Osteoblast (primary cell): ENCODE data around the gene NOD2. TPM values are rescaled to one million over a fixed set of nuclear protein-coding genes. Genes with fewer than 3 reads are reported as not detected.

Experiments
- DNase-seq: peaks from one replicate; pipeline ENCODE4 v3.0.0; 2011; ENCODE audit warnings: low spot score, mixed read lengths; ENCODE audit not compliant: insufficient read length; ENCODE audit errors: missing footprints
- H2AFZ ChIP-seq: 2 replicates; pipeline ENCODE4 v1.6.0; 2011; ENCODE audit warnings: mild to moderate bottlenecking, low read length
- H3K27ac ChIP-seq: 2 replicates; pipeline ENCODE4 v1.5.1; 2011; ENCODE audit warnings: mild to moderate bottlenecking, low read depth, low read length, moderate library complexity
- H3K27me3 ChIP-seq: 2 replicates; pipeline ENCODE4 v1.6.0; 2012; ENCODE audit warnings: mild to moderate bottlenecking, control low read depth, inconsistent platforms, low read length, moderate library complexity; ENCODE audit not compliant: insufficient read depth
- H3K36me3 ChIP-seq: 2 replicates; pipeline ENCODE4 v1.5.1; 2011; ENCODE audit warnings: mild to moderate bottlenecking, low read length, control low read depth, moderate library complexity; ENCODE audit not compliant: insufficient read depth
- H3K4me1 ChIP-seq: 2 replicates; pipeline ENCODE4 v1.5.1; 2011; ENCODE audit warnings: mild to moderate bottlenecking, low read length, control low read depth, moderate library complexity; ENCODE audit not compliant: insufficient read depth
- H3K4me2 ChIP-seq: 2 replicates; pipeline ENCODE4 v1.6.0; 2011; ENCODE audit warnings: mild to moderate bottlenecking, low read length; ENCODE audit not compliant: insufficient read depth
- H3K4me3 ChIP-seq: fragments of 200-600 bp; sonication (generic); 3 replicates; pipeline ENCODE4 v1.5.1; 2012; ENCODE audit warnings: mild to moderate bottlenecking, low read length, inconsistent platforms; ENCODE audit not compliant: insufficient read depth
- H3K79me2 ChIP-seq: 2 replicates; pipeline ENCODE4 v1.6.0; 2012; ENCODE audit warnings: mild to moderate bottlenecking, low read length, control low read depth, inconsistent platforms; ENCODE audit not compliant: insufficient read depth
- H3K9me3 ChIP-seq: 2 replicates; pipeline ENCODE4 v1.5.1; 2011; ENCODE audit warnings: low read depth, low read length, control low read depth
- H4K20me1 ChIP-seq: 2 replicates; pipeline ENCODE4 v1.6.0; 2012; ENCODE audit warnings: mild to moderate bottlenecking, low read length, control low read depth; ENCODE audit not compliant: insufficient read depth
- total RNA-seq: library from RNA; depleted of rRNA; stranded (reverse); fragments of >200 nt; gene quantifications from 2 replicates; pipeline ENCODE4 v1.2.3, GENCODE V29; 2012
- TF ChIP-seq, protein P1 (sequence below): IDR thresholded peaks from 2 replicates; pipeline ENCODE4 v1.5.1; 2011; ENCODE audit warnings: mild to moderate bottlenecking, low read depth, low read length, moderate library complexity; ENCODE audit errors: extremely low read depth

NOD2 gene
- total RNA-seq, 1 donor = under 0.01 TPM

DNA sequence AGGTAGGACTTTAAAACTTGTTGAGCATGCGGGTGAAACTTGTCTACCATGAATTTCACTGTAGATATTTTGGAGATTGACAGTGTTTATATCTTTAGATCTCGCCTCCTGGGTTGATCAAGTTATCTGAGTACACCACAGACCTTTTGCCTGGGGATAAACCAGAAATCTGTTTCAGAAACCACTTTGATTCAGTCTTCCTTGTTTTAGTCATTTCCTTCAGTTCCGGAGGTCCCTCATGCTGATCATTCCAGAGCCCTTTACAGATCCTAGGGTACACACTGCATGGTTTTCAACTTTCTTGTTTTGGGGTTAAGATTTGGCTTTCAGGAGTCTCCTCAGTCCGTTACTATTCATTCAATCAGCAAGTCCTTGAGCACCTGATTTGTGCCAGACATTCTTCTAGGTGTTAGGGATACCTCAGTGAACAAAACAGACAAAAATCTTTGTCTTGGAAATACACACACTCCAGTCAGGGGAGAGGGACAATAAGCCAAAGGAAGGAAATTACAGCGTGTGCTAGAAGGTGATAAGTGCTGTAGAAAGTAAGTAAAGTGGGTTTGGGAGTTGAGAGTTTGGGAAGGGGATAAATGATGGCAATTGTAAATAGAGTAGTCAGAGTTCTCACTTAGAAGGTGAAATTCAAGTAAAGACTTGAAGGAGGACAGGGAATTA lies 12.2 kb downstream of the NOD2 start:
- Histone ChIP-seq H3K27me3 (peaks cover 3% of the 10 kb centered on the region), H2AFZ (no peak overlapping the region), H3K27ac (no peak overlapping the region), H3K4me1 (no peaks in the 10 kb centered on the region), H4K20me1 (no peaks in the 10 kb centered on the region), H3K9me3 (peaks cover 3% of the 10 kb centered on the region), H3K36me3 (no peaks in the 10 kb centered on the region), H3K4me2 (no peak overlapping the region), H3K79me2 (no peaks in the 10 kb centered on the region), H3K4me3 (no peak overlapping the region)
- TF ChIP-seq, protein P1, sequence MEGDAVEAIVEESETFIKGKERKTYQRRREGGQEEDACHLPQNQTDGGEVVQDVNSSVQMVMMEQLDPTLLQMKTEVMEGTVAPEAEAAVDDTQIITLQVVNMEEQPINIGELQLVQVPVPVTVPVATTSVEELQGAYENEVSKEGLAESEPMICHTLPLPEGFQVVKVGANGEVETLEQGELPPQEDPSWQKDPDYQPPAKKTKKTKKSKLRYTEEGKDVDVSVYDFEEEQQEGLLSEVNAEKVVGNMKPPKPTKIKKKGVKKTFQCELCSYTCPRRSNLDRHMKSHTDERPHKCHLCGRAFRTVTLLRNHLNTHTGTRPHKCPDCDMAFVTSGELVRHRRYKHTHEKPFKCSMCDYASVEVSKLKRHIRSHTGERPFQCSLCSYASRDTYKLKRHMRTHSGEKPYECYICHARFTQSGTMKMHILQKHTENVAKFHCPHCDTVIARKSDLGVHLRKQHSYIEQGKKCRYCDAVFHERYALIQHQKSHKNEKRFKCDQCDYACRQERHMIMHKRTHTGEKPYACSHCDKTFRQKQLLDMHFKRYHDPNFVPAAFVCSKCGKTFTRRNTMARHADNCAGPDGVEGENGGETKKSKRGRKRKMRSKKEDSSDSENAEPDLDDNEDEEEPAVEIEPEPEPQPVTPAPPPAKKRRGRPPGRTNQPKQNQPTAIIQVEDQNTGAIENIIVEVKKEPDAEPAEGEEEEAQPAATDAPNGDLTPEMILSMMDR = no peak
- DNase-seq = no peak

GRCh38 chr16:50706250-50706649 lies 12.8 kb downstream of the NOD2 start:
- Histone ChIP-seq H3K27ac (no peak overlapping the region), H3K4me3 (no peak overlapping the region)

GRCh38 chr16:50708373-50709060 lies 15.1 kb downstream of the NOD2 start:
- H3K36me3 ChIP-seq = no peaks in the 10 kb centered on the region
- H2AFZ ChIP-seq = no peak overlapping the region
- H3K4me1 ChIP-seq = no peaks in the 10 kb centered on the region
- H3K79me2 ChIP-seq = no peaks in the 10 kb centered on the region
- H3K9me3 ChIP-seq = peaks cover 3% of the 10 kb centered on the region
- no peak overlapping the region for H3K4me2 ChIP-seq
- H3K27ac ChIP-seq = no peak overlapping the region
- no peak for DNase-seq
- TF ChIP-seq, protein P1 = no peak
- H4K20me1 ChIP-seq = no peaks in the 10 kb centered on the region
- H3K27me3 ChIP-seq = peaks cover 3% of the 10 kb centered on the region
- no peak overlapping the region for H3K4me3 ChIP-seq

More at GRCh38 chr16:50706250-50706649, 12.8 kb downstream of the NOD2 start:
- no peak for DNase-seq
- peaks cover 3% of the 10 kb centered on the region for H3K9me3 ChIP-seq
- H3K4me1 ChIP-seq = no peaks in the 10 kb centered on the region
- H3K4me2 ChIP-seq = no peak overlapping the region
- H2AFZ ChIP-seq = no peak overlapping the region
- TF ChIP-seq, protein P1 = no peak
- no peaks in the 10 kb centered on the region for H3K79me2 ChIP-seq
- H3K27me3 ChIP-seq = peaks cover 3% of the 10 kb centered on the region
- no peaks in the 10 kb centered on the region for H4K20me1 ChIP-seq
- H3K36me3 ChIP-seq = no peaks in the 10 kb centered on the region

DNA sequence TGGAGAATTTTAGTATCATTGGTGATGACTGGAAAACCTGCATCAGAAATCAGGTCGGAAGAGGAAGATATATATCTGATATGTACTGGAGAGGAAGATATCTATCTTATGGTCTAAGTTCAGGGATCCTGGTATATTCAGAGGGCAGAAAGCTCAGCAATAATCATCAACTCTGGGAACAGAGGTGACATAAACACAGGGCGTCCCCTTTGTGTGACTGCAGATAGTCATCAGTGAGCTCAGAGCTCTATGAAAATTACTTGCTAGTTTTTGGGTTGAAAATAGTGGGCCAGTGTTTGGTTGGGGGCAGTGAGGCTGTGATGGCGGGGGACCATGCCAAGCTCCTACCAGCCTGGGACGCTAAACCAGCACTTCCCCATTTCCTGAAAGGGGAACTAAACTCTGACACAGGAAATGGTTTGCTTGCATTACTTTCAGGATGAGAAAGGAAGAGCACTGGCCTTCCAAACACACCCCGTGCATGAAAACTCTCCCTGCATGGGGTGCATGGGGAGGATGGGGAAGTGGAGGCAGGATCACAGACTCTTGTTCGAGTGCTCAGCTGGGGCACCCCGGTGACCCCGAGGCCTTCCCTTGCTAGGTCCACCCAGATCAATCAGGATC lies 15.8 kb downstream of the NOD2 start:
- no peak overlapping the region for H3K4me3 ChIP-seq
- H2AFZ ChIP-seq = no peak overlapping the region
- H3K36me3 ChIP-seq = no peaks in the 10 kb centered on the region
- no peaks in the 10 kb centered on the region for H3K9me3 ChIP-seq
- no peak for DNase-seq
- H3K27ac ChIP-seq = no peak overlapping the region
- H3K4me2 ChIP-seq = no peak overlapping the region
- H3K27me3 ChIP-seq = peaks cover 3% of the 10 kb centered on the region
- no peaks in the 10 kb centered on the region for H3K4me1 ChIP-seq
- TF ChIP-seq, protein P1 = no peak
- no peaks in the 10 kb centered on the region for H3K79me2 ChIP-seq
- H4K20me1 ChIP-seq = no peaks in the 10 kb centered on the region
